Suppressor macrophage treated with lipopolysaccharide for 4 hours (primary cell): Measurements from ENCODE around the gene KLK3.

ENCODE experiments used
- DNase-seq: peaks from one replicate; pipeline ENCODE4 v3.0.0-alpha.2; 2020

KLK3 gene

GRCh38 chr19:50906217-50906616, 51.5 kb downstream of the KLK3 start:
- peak; percentile 61 for DNase-seq

DNA sequence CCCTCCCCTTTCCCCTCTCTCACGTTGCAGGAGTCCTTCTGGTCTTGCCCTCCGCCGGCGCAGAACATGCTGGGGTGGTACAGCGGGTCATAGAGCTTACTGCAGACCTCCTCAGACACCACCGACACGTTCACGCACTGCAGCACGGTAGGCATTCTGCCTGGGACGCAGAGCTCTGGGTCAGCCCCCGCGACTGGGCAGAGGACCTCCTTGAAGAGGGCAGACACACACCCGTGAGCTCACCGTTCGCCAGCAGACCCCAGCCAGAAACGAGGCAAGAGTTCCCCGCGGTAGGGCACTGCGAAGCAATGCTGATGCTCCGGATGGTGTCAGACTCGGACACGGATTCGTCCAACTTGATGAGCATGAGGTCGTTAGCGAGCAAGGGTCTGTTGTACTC, 53.6 kb downstream of the KLK3 start:
- DNase-seq, result no peak

DNA sequence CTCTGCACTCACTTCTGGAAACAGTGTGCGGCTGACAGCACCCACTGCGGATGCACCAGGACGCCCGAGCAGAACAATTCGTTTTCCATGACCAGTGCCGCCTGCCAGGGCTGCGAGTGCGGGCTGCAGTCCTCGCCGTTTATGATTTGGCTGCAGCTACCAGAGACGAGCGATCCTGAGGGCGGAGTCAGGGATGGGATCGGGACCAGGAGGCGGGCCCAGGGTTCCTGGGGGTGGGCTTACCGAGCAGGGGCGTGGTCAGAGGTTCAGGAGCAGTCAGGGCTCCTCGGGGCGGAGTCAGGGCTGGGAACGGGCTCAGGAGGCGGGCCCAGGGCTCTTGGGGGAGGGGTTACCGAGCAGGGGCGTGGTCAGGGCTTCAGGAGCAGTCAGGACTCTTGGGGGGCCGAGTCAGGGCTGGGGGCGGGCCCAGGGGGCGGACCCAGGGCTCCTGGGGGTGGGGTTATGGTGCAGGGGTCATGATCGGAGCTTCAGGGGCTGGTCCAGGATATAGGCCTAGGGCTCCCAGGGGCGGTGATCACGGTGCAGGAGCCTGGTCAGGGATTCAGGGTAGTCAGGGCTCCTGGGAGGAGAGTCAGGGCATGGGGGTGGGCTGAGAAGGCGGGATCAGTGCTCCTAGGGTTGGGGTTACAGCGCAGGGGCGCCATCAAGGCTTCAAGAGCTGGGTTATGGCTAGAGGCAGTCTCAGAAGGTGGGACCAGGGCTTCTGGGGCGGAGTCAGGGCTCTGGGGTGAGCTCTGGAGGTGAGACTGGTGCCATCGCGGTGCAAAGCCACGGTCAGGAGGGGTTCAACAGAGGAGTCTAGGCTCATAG, 54.7 kb downstream of the KLK3 start:
- peak; percentile 53 for DNase-seq
